Measurements from ENCODE around the gene MCM9.
"Not testable (repeated sequence)": the region's sequence is repeated elsewhere in the genome, so short reads cannot be mapped to it uniquely, and the experiment has no call there.

- not testable (repeated sequence) for TF ChIP-seq POLR2A (IDR thresholded peaks at IDR 0.05); CTCF (IDR thresholded peaks at IDR 0.05 in 4 of 5, conservative IDR thresholded peaks at IDR 0.05 in 1 of 5)
Measured at GRCh38 chr6:118868901-118869300, 66.1 kb downstream of the MCM9 start.
